B cell (primary cell): ENCODE data around the gene ARHGAP45. TPM values are rescaled to one million over a fixed set of nuclear protein-coding genes. Genes with fewer than 3 reads are reported as not detected.

Source experiments
- ATAC-seq: fragments of 200-7000 bp; cut with Tn5 transposase; one replicate; pipeline ENCODE4 v1.10.0; 2021; ENCODE audit warnings: low read depth, mild to moderate bottlenecking, moderate number of reproducible peaks, moderate library complexity
- CTCF ChIA-PET: fragments of 350-600 bp; sonication (Branson Sonifier 250); formaldehyde crosslinking; loops from one replicate; lab custom pipeline; 2021; ENCODE audit warnings: antibody characterized with exemption, inconsistent platforms; lab: Charles Lee
- POLR2A ChIA-PET: fragments of 350-600 bp; sonication (Branson Sonifier 250); formaldehyde crosslinking; loops from one replicate; lab custom pipeline; 2021; ENCODE audit warnings: antibody characterized with exemption; lab: Charles Lee
- DNase-seq: peaks from one replicate; pipeline ENCODE4 v3.0.0; 2013
- H2AFZ ChIP-seq: 2 replicates; pipeline ENCODE4 v1.6.1; 2012; ENCODE audit warnings: mild to moderate bottlenecking, low read depth, low read length; ENCODE audit not compliant: insufficient read depth, poor library complexity, severe bottlenecking
- H3K27ac ChIP-seq, 2 donors: 1 replicate in 1 of 2; 2 replicates in 1 of 2; pipeline ENCODE4 v1.5.1; 2012 to 2013; ENCODE audit warnings: low read length in 2 of 2, mild to moderate bottlenecking in 2 of 2, moderate library complexity in 1 of 2
- H3K27me3 ChIP-seq, 4 experiments: fragments of 200-600 bp in 1 of 4; sonication (generic) in 1 of 4; replicated peaks in 1 of 4; 1 replicate in 2 of 4; 2 replicates in 2 of 4; pipeline versions ENCODE4 v1.6.1 to v1.7.0; 2013 to 2016; ENCODE audit warnings: low read length in 3 of 4, mild to moderate bottlenecking in 2 of 4, mixed read lengths in 1 of 4, moderate library complexity in 1 of 4; ENCODE audit not compliant: insufficient read depth in 4 of 4, control insufficient read depth in 3 of 4; ENCODE audit errors: control extremely low read depth in 1 of 4
- H3K36me3 ChIP-seq, 2 experiments: replicated peaks in 1 of 2; 1 replicate in 1 of 2; 2 replicates in 1 of 2; pipeline versions ENCODE4 v1.6.1 to v1.7.1; 2013; ENCODE audit warnings: low read length in 1 of 2; ENCODE audit not compliant: insufficient read depth in 2 of 2, control insufficient read depth in 1 of 2; ENCODE audit errors: control extremely low read depth in 1 of 2, extremely low read depth in 1 of 2
- H3K4me1 ChIP-seq, 2 donors: fragments of 200-600 bp in 1 of 2; sonication (generic) in 1 of 2; 1 replicate in 1 of 2; 2 replicates in 1 of 2; pipeline versions ENCODE4 v1.5.1 to v1.6.1; 2013 to 2017; ENCODE audit warnings: low read length in 2 of 2; ENCODE audit not compliant: control insufficient read depth in 2 of 2, insufficient read depth in 2 of 2
- H3K4me2 ChIP-seq: replicated peaks from 2 replicates; pipeline ENCODE3; 2012; ENCODE audit warnings: mild to moderate bottlenecking, low read depth, low read length; ENCODE audit not compliant: poor library complexity, severe bottlenecking
- H3K4me3 ChIP-seq, 5 experiments: fragments of 200-600 bp in 1 of 5; sonication (generic) in 1 of 5; 1 replicate in 3 of 5; 2 replicates in 2 of 5; pipeline versions ENCODE4 v1.5.1 to v1.7.0; 2011 to 2016; ENCODE audit warnings: low read length in 4 of 5, mild to moderate bottlenecking in 4 of 5, low read depth in 2 of 5, control low read depth in 1 of 5, moderate library complexity in 1 of 5; ENCODE audit not compliant: insufficient read depth in 1 of 5; ENCODE audit errors: control extremely low read depth in 1 of 5, extremely low read depth in 1 of 5
- H3K79me2 ChIP-seq: fragments of 200-600 bp; sonication (generic); one replicate; pipeline ENCODE4 v1.6.0; 2016; ENCODE audit warnings: low read length; ENCODE audit not compliant: control insufficient read depth, insufficient read depth
- H3K9ac ChIP-seq: fragments of 200-600 bp; sonication (generic); 2 replicates; pipeline ENCODE4 v1.6.1; 2017; ENCODE audit warnings: mild to moderate bottlenecking, low read length, moderate library complexity
- H3K9me3 ChIP-seq, 3 donors: one replicate each; pipeline versions ENCODE4 v1.6.1 to v1.7.1; 2013; ENCODE audit warnings: low read length in 2 of 3; ENCODE audit not compliant: control insufficient read depth in 2 of 3, insufficient read depth in 1 of 3; ENCODE audit errors: control extremely low read depth in 1 of 3
- H4K20me1 ChIP-seq: 2 replicates; pipeline ENCODE4 v1.6.0; 2012; ENCODE audit warnings: mild to moderate bottlenecking, low read length; ENCODE audit not compliant: insufficient read depth, control insufficient read depth, poor library complexity, severe bottlenecking
- H3K27ac Mint-ChIP-seq: one replicate; pipeline ENCODE4 v1.8.0; 2021; ENCODE audit warnings: mixed read lengths
- H3K27me3 Mint-ChIP-seq: one replicate; pipeline ENCODE4 v1.8.0; 2021; ENCODE audit warnings: mixed read lengths
- H3K4me1 Mint-ChIP-seq: one replicate; pipeline ENCODE4 v1.8.0; 2021; ENCODE audit warnings: mixed read lengths
- H3K4me3 Mint-ChIP-seq: one replicate; pipeline ENCODE4 v1.8.0; 2021; ENCODE audit warnings: mixed read lengths
- H3K9me3 Mint-ChIP-seq: one replicate; pipeline ENCODE4 v1.8.0; 2022; ENCODE audit warnings: mixed read lengths; ENCODE audit not compliant: insufficient read depth
- EZH2 ChIP-seq: IDR thresholded peaks from 2 replicates; pipeline ENCODE4 v1.6.1; 2012; ENCODE audit warnings: borderline replicate concordance, low read depth, mild to moderate bottlenecking, moderate library complexity, low read length; ENCODE audit not compliant: insufficient read depth, poor library complexity, severe bottlenecking
- WGBS: methylation state at CpG from one replicate; pipeline ENCODE4 v1.1.5; 2013; ENCODE audit warnings: missing lambda C conversion rate; ENCODE audit not compliant: insufficient coverage; 5-methylcytosine and 5-hydroxymethylcytosine counted together
- intact Hi-C: fragments of 100-400 bp; cut with micrococcal nuclease; formaldehyde crosslinking; loops from one replicate; pipeline ENCODE4 v1.10.0; 2022
- polyA plus RNA-seq: library from polyadenylated mRNA; depleted of rRNA; stranded (reverse); fragments of >200 nt; gene quantifications from 2 replicates; pipeline ENCODE4 v1.2.3, GENCODE V29; 2012
- total RNA-seq, 2 donors: library from RNA; stranded (reverse); fragments of 120-200 nt in 1 of 2; gene quantifications; 1 replicate in 1 of 2; 2 replicates in 1 of 2; pipeline versions ENCODE4 v1.2.3 to v1.2.4, GENCODE V29; 2013 to 2022
- TF ChIP-seq, protein P1 (sequence below): fragments of 200-600 bp; IDR thresholded peaks from one replicate; pipeline ENCODE4 v1.8.0; 2022; ENCODE audit warnings: antibody characterized with exemption, mild to moderate bottlenecking

Gene ARHGAP45
- total and polyA plus RNA-seq, 2 donors (not counting 1 experiment from before 2014, with no cell fraction given) = 488 to 490 TPM

DNA sequence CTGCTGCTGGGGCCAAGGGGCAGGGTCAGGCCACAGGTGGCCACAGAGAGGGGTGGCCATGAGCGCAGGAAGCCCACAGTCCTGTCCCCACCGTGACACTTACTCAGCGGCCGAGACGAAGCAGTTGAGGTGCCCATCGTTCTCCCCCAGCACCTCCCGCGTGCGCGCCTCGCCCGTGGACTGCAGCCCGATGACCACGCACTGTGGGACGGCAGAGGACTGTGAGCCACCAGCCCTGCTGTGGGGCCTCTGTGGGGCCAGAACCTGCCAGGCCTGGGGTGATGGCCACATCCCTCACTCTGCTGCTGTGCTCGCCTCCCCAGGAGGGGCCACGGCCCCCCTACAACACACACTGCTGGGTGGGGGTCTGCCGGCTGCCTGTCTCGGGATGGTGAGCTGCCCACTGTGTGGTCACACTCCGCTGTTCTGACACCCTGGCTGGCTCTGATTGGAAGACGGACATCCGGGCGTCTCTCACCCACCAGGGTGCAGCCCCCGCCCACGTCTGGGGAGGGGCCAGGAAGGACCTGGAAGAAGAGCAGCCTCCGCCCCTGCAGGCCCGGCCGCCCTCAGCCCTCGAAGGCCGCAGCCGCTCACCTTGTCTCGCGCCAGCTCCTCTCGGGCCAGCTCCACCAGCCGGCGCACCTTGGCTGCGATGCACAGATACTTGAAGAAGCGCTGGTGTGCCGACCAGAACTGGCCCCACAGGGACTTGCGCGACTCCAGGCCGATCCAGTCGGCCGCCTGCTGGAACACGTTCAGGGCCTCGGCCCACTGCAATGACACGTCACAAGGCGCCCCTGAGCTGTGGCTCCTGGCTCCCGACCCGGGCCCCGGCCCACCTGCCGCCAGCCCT is 50.0 kb downstream of the ARHGAP45 start:
- Mint-ChIP-seq H3K27ac (no peak overlapping the region), H3K4me3 (no peak overlapping the region), H3K9me3 (no peaks in the 10 kb centered on the region), H3K4me1 (peaks cover 5% of the 10 kb centered on the region), H3K27me3 (no peaks in the 10 kb centered on the region)
- Histone ChIP-seq H3K9me3 (no peaks in the 10 kb centered on the region), H4K20me1 (peaks cover 33% of the 10 kb centered on the region), H3K4me2 (no peak overlapping the region), H2AFZ (no peak overlapping the region), H3K79me2 (peaks cover 19% of the 10 kb centered on the region), H3K4me1 (peaks cover 6 to 12% of the 10 kb centered on the region in 2 donors), H3K27ac (no peak overlapping the region), H3K27me3 (no peaks in the 10 kb centered on the region), H3K9ac (no peak overlapping the region), H3K4me3 (no peak overlapping the region), H3K36me3 (peaks cover 1 to 52% of the 10 kb centered on the region in 2 experiments)
- intact Hi-C loops = no loop called here
- DNase-seq = no peak
- no peak for ATAC-seq
- WGBS = 96% methylated on average over 51 of the region's 52 CpGs
- CTCF ChIA-PET = interaction anchor here (0.5 kb wide), 1 partner anchor 90 kb away, joined by 3 read pairs; no protein-coding TSS in a partner anchor
- TF ChIP-seq, protein P1, sequence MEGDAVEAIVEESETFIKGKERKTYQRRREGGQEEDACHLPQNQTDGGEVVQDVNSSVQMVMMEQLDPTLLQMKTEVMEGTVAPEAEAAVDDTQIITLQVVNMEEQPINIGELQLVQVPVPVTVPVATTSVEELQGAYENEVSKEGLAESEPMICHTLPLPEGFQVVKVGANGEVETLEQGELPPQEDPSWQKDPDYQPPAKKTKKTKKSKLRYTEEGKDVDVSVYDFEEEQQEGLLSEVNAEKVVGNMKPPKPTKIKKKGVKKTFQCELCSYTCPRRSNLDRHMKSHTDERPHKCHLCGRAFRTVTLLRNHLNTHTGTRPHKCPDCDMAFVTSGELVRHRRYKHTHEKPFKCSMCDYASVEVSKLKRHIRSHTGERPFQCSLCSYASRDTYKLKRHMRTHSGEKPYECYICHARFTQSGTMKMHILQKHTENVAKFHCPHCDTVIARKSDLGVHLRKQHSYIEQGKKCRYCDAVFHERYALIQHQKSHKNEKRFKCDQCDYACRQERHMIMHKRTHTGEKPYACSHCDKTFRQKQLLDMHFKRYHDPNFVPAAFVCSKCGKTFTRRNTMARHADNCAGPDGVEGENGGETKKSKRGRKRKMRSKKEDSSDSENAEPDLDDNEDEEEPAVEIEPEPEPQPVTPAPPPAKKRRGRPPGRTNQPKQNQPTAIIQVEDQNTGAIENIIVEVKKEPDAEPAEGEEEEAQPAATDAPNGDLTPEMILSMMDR = no peak
- TF ChIP-seq EZH2 = no peak
- POLR2A ChIA-PET = no interaction called here

DNA sequence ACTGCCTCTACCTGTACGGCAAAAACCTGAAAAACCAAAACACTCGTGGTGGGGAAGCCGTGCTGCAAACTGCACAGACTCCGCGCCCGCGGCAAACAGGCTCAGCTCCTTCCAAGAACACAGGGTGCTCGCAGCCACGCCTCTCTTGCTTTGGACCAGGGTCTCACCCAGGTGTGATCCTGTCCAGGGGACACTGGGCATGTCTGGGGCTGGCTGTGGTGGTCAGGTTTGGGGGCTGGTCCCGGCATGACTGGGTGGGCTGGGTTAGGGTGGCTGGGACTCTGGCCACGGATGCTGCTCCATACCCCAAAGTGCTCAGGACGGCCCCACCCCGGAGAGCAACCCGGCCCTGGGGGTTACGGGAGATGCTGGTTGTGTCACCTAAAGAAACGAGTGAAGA is 50.7 kb downstream of the ARHGAP45 start:
- DNase-seq (no peak), ATAC-seq (no peak)
- Histone ChIP-seq H3K27me3 (no peaks in the 10 kb centered on the region), H3K4me2 (no peak overlapping the region), H4K20me1 (peaks cover 32% of the 10 kb centered on the region), H2AFZ (no peak overlapping the region), H3K27ac (no peak overlapping the region), H3K36me3 (peaks cover 1 to 57% of the 10 kb centered on the region in 2 experiments), H3K4me3 (no peak overlapping the region), H3K9me3 (no peaks in the 10 kb centered on the region), H3K4me1 (peaks cover 6 to 12% of the 10 kb centered on the region in 2 donors), H3K79me2 (peaks cover 15% of the 10 kb centered on the region), H3K9ac (no peak overlapping the region)
- WGBS = 96% methylated on average over 12 of the region's 16 CpGs
- Mint-ChIP-seq H3K27me3 (no peaks in the 10 kb centered on the region), H3K4me1 (peaks cover 5% of the 10 kb centered on the region), H3K9me3 (no peaks in the 10 kb centered on the region), H3K4me3 (no peak overlapping the region), H3K27ac (no peak overlapping the region)
- ChIA-PET POLR2A (no interaction called here), CTCF (no interaction called here)
- no peak for TF ChIP-seq EZH2
- TF ChIP-seq, protein P1 = no peak
- intact Hi-C loops = no loop called here
